ENCODE results near the gene SARDH.

Gene SARDH

GRCh38 chr9:133738640-133739225 lies 581 bp upstream of the SARDH start:
- H3K4me3 ChIP-seq (ENCODE audit: low read length) = peak overlapping the region; percentile 46
- DNase-seq (ENCODE audit: low read depth, low spot score) = no peak

- no peak for DNase-seq (ENCODE audit: low read depth, low spot score)
- H3K4me3 ChIP-seq (ENCODE audit: low read length) = no peak overlapping the region
These were observed 930 bp downstream of the SARDH start for GRCh38 chr9:133737071-133737773.

GRCh38 chr9:133735931-133736330 lies 2.2 kb downstream of the SARDH start:
- no peak for DNase-seq (ENCODE audit: low read depth, low spot score)
- H3K4me3 ChIP-seq (ENCODE audit: low read length) = no peak overlapping the region

- no peak overlapping the region for H3K4me3 ChIP-seq (ENCODE audit: low read length)
- DNase-seq (ENCODE audit: low read depth, low spot score) = no peak
These were observed 2.8 kb downstream of the SARDH start for GRCh38 chr9:133735415-133735775.

GRCh38 chr9:133734590-133735414 lies 3.4 kb downstream of the SARDH start:
- no peak for DNase-seq (ENCODE audit: low read depth, low spot score)
- H3K4me3 ChIP-seq (ENCODE audit: low read length) = no peak overlapping the region

- no peak overlapping the region for H3K4me3 ChIP-seq (ENCODE audit: low read length)
- no peak for DNase-seq (ENCODE audit: low read depth, low spot score)
These were observed 4.2 kb downstream of the SARDH start for GRCh38 chr9:133733796-133734533.

GRCh38 chr9:133733421-133733795 lies 4.7 kb downstream of the SARDH start:
- DNase-seq (ENCODE audit: low read depth, low spot score) = no peak
- H3K4me3 ChIP-seq (ENCODE audit: low read length) = no peak overlapping the region

- no peak for DNase-seq (ENCODE audit: low read depth, low spot score)
- H3K4me3 ChIP-seq (ENCODE audit: low read length) = no peak overlapping the region
These were observed 5.3 kb downstream of the SARDH start for GRCh38 chr9:133732639-133733408.

GRCh38 chr9:133731876-133732638 lies 6.1 kb downstream of the SARDH start:
- no peak overlapping the region for H3K4me3 ChIP-seq (ENCODE audit: low read length)
- no peak for DNase-seq (ENCODE audit: low read depth, low spot score)

- no peak for DNase-seq (ENCODE audit: low read depth, low spot score)
- H3K4me3 ChIP-seq (ENCODE audit: low read length) = no peak overlapping the region
These were observed 7.0 kb downstream of the SARDH start for GRCh38 chr9:133730994-133731715.

GRCh38 chr9:133729617-133730281 lies 8.4 kb downstream of the SARDH start:
- H3K4me3 ChIP-seq (ENCODE audit: low read length) = no peak overlapping the region
- no peak for DNase-seq (ENCODE audit: low read depth, low spot score)

- H3K4me3 ChIP-seq (ENCODE audit: low read length) = no peak overlapping the region
- no peak for DNase-seq (ENCODE audit: low read depth, low spot score)
These were observed 9.1 kb downstream of the SARDH start for GRCh38 chr9:133728856-133729616.

- H3K4me3 ChIP-seq (ENCODE audit: low read length) = no peak overlapping the region
- no peak for DNase-seq (ENCODE audit: low read depth, low spot score)
These were observed 10.2 kb downstream of the SARDH start for GRCh38 chr9:133727876-133728441.

- DNase-seq (ENCODE audit: low read depth, low spot score) = no peak
- H3K4me3 ChIP-seq (ENCODE audit: low read length) = no peak overlapping the region
These were observed 10.8 kb downstream of the SARDH start for GRCh38 chr9:133727277-133727875.

- DNase-seq (ENCODE audit: low read depth, low spot score) = peak; percentile 51
- no peak overlapping the region for H3K4me3 ChIP-seq (ENCODE audit: low read length)
These were observed 11.5 kb downstream of the SARDH start for GRCh38 chr9:133726401-133727276.
